MCF 10A (cell line): ENCODE results near the gene CYSTM1. TPM values are rescaled to one million over a fixed set of nuclear protein-coding genes. Genes with fewer than 3 reads are reported as not detected.

Experiments
- BruUV-seq: library from RNA; stranded (reverse); fragments of 400-500 nt; replicated peaks from 2 replicates; lab custom pipeline; 2021; lab: Mats Ljungman, UMichigan
- CTCF ChIA-PET: fragments of 300-600 bp; sonication (Branson Sonifier 250); formaldehyde crosslinking; extraction: SDS; loops from one replicate; lab custom pipeline; 2021; ENCODE audit warnings: antibody characterized with exemption, inconsistent platforms; lab: Yijun Ruan, JAX
- POLR2A ChIA-PET: fragments of 300-600, 350-650 bp; sonication (Branson Sonifier 250); formaldehyde crosslinking; extraction: SDS; loops from one replicate; lab custom pipeline; 2020; ENCODE audit warnings: antibody characterized with exemption, inconsistent platforms; lab: Yijun Ruan, JAX
- DNase-seq: peaks from one replicate; pipeline ENCODE4 v3.0.0-alpha.2; 2018; ENCODE audit not compliant: unreplicated experiment
- H3K27ac Mint-ChIP-seq: one replicate; pipeline ENCODE4 v1.8.0; 2022; ENCODE audit warnings: mild to moderate bottlenecking, low read depth, mixed read lengths; ENCODE audit not compliant: unreplicated experiment
- H3K27me3 Mint-ChIP-seq: one replicate; pipeline ENCODE4 v1.8.0; 2022; ENCODE audit warnings: mixed read lengths; ENCODE audit not compliant: insufficient read depth, unreplicated experiment
- H3K36me3 Mint-ChIP-seq: one replicate; pipeline ENCODE4 v1.8.0; 2022; ENCODE audit warnings: mild to moderate bottlenecking, moderate library complexity, mixed read lengths; ENCODE audit not compliant: insufficient read depth, unreplicated experiment
- H3K4me1 Mint-ChIP-seq: one replicate; pipeline ENCODE4 v1.8.0; 2022; ENCODE audit warnings: mixed read lengths; ENCODE audit not compliant: insufficient read depth, unreplicated experiment
- H3K4me3 Mint-ChIP-seq: one replicate; pipeline ENCODE4 v1.8.0; 2022; ENCODE audit warnings: mild to moderate bottlenecking, moderate library complexity, mixed read lengths; ENCODE audit not compliant: unreplicated experiment
- H3K9me3 Mint-ChIP-seq: one replicate; pipeline ENCODE4 v1.8.0; 2022; ENCODE audit warnings: mixed read lengths; ENCODE audit not compliant: unreplicated experiment
- intact Hi-C: fragments of 100-400 bp; cut with micrococcal nuclease; formaldehyde crosslinking; loops from 2 replicates; pipeline ENCODE4 v1.14.1; 2022
- total RNA-seq: library from RNA; stranded (reverse); gene quantifications from 2 replicates; pipeline ENCODE4 v1.2.3, GENCODE V29; 2022
- TF ChIP-seq, protein P1 (sequence below): fragments of 200-600 bp; IDR thresholded peaks from one replicate; pipeline ENCODE4 v1.8.0; 2022; ENCODE audit warnings: antibody characterized with exemption, mild to moderate bottlenecking; ENCODE audit not compliant: unreplicated experiment

Gene CYSTM1
- total RNA-seq, 1 experiment from 2014 or later, result 59.4 TPM

- H3K4me3 Mint-ChIP-seq, result no peak overlapping the region
- TF ChIP-seq, protein P1, sequence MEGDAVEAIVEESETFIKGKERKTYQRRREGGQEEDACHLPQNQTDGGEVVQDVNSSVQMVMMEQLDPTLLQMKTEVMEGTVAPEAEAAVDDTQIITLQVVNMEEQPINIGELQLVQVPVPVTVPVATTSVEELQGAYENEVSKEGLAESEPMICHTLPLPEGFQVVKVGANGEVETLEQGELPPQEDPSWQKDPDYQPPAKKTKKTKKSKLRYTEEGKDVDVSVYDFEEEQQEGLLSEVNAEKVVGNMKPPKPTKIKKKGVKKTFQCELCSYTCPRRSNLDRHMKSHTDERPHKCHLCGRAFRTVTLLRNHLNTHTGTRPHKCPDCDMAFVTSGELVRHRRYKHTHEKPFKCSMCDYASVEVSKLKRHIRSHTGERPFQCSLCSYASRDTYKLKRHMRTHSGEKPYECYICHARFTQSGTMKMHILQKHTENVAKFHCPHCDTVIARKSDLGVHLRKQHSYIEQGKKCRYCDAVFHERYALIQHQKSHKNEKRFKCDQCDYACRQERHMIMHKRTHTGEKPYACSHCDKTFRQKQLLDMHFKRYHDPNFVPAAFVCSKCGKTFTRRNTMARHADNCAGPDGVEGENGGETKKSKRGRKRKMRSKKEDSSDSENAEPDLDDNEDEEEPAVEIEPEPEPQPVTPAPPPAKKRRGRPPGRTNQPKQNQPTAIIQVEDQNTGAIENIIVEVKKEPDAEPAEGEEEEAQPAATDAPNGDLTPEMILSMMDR, result no peak
- H3K9me3 Mint-ChIP-seq, result no peaks in the 10 kb centered on the region
- H3K27ac Mint-ChIP-seq, result no peak overlapping the region
- H3K36me3 Mint-ChIP-seq, result peaks cover 6% of the 10 kb centered on the region
- H3K4me1 Mint-ChIP-seq, result peaks cover 9% of the 10 kb centered on the region
- ChIA-PET POLR2A (interaction anchor here (0.6 to 1.5 kb wide), 4 partner anchors 12 to 56 kb away, joined by 3 to 4 read pairs (median 3); no protein-coding TSS in a partner anchor), CTCF (interaction anchor here (0.7 to 1.2 kb wide), 9 partner anchors 8 to 197 kb away, joined by 3 to 8 read pairs (median 3); no protein-coding TSS in a partner anchor)
- DNase-seq, result no peak
- no peaks in the 10 kb centered on the region for H3K27me3 Mint-ChIP-seq
- BruUV-seq, result no TSS peak
- intact Hi-C loops, result no loop called here
Measured at GRCh38 chr5:140162275-140162674, 12.7 kb upstream of the CYSTM1 start.

GRCh38 chr5:140162781-140163180, 12.2 kb upstream of the CYSTM1 start:
- intact Hi-C loops, result no loop called here
- Mint-ChIP-seq H3K27me3 (no peaks in the 10 kb centered on the region), H3K4me1 (peaks cover 7% of the 10 kb centered on the region), H3K27ac (no peak overlapping the region), H3K9me3 (no peaks in the 10 kb centered on the region), H3K36me3 (peaks cover 6% of the 10 kb centered on the region), H3K4me3 (no peak overlapping the region)
- POLR2A ChIA-PET, result interaction anchor here (1.2 to 1.5 kb wide), 2 partner anchors 11 to 13 kb away, joined by 3 to 4 read pairs; no protein-coding TSS in a partner anchor
- DNase-seq, result no peak
- CTCF ChIA-PET, result interaction anchor here (0.7 to 1.2 kb wide), 7 partner anchors 9 to 189 kb away, joined by 3 to 8 read pairs (median 4); no protein-coding TSS in a partner anchor
- TF ChIP-seq, protein P1, result no peak
- BruUV-seq, result no TSS peak

GRCh38 chr5:140165101-140165922, 9.7 kb upstream of the CYSTM1 start:
- TF ChIP-seq, protein P1, result no peak
- H3K4me1 Mint-ChIP-seq, result peaks cover 7% of the 10 kb centered on the region
- BruUV-seq, result no TSS peak

GRCh38 chr5:140165923-140166270, 9.1 kb upstream of the CYSTM1 start:
- CTCF ChIA-PET, result interaction anchor here (0.6 to 1.3 kb wide), 10 partner anchors 9 to 230 kb away, joined by 3 to 5 read pairs (median 3); no protein-coding TSS in a partner anchor
- TF ChIP-seq, protein P1, result no peak
- peaks cover 7% of the 10 kb centered on the region for H3K4me1 Mint-ChIP-seq
- POLR2A ChIA-PET, result interaction anchor here (1.0 to 1.3 kb wide), 3 partner anchors 9 to 125 kb away, joined by 4 to 6 read pairs (median 5); partner anchors contain the start of gene CYSTM1
- no peak overlapping the region for H3K4me3 Mint-ChIP-seq
- H3K27me3 Mint-ChIP-seq, result no peaks in the 10 kb centered on the region
- no peak overlapping the region for H3K27ac Mint-ChIP-seq
- H3K36me3 Mint-ChIP-seq, result peaks cover 6% of the 10 kb centered on the region
- BruUV-seq, result no TSS peak
- no peak for DNase-seq
- intact Hi-C loops, result no loop called here
- no peaks in the 10 kb centered on the region for H3K9me3 Mint-ChIP-seq

More at GRCh38 chr5:140165101-140165922, 9.7 kb upstream of the CYSTM1 start:
- intact Hi-C loops, result no loop called here
- Mint-ChIP-seq H3K9me3 (no peaks in the 10 kb centered on the region), H3K27ac (no peak overlapping the region), H3K27me3 (no peaks in the 10 kb centered on the region), H3K4me3 (no peak overlapping the region), H3K36me3 (peaks cover 6% of the 10 kb centered on the region)
- no peak for DNase-seq
- POLR2A ChIA-PET, result interaction anchor here (0.6 to 1.4 kb wide), 6 partner anchors 9 to 124 kb away, joined by 3 to 6 read pairs (median 4); partner anchors contain the start of gene CYSTM1
- CTCF ChIA-PET, result interaction anchor here (0.8 to 1.3 kb wide), 6 partner anchors 15 to 230 kb away, joined by 3 to 4 read pairs (median 3); no protein-coding TSS in a partner anchor
